Fibroblast of lung (primary cell): ENCODE data around the gene ODAD3.

Source experiments
- CTCF ChIP-seq, 2 donors: IDR thresholded peaks in 1 of 2; conservative IDR thresholded peaks in 1 of 2; 1 replicate in 1 of 2; 2 replicates in 1 of 2; pipeline ENCODE4 v1.5.1; 2011 to 2012; ENCODE audit warnings: low read length in 2 of 2, control low read depth in 1 of 2, inconsistent platforms in 1 of 2, low read depth in 1 of 2, mild to moderate bottlenecking in 1 of 2
- EZH2 ChIP-seq: IDR thresholded peaks from 2 replicates; pipeline ENCODE4 v1.5.1; 2012; ENCODE audit warnings: low read length, control low read depth, mild to moderate bottlenecking; ENCODE audit errors: missing control alignments

GRCh38 chr19:11418094-11418548 is 16.8 kb downstream of the ODAD3 start:
- TF ChIP-seq CTCF (conservative IDR thresholded peaks at IDR 0.05 in 1 of 2, IDR thresholded peaks at IDR 0.05 in 1 of 2; ENCODE audit: low read depth in 1 of 2, low read length in 2 of 2) (no peak), EZH2 (no peak)
